H7 (cell line): Measurements from ENCODE around the gene S100G. TPM values are rescaled to one million over a fixed set of nuclear protein-coding genes. Genes with fewer than 3 reads are reported as not detected.

ENCODE experiments used
- total RNA-seq: library from RNA; depleted of rRNA; stranded (reverse); fragments of >200 nt; shearing (Covaris generic); gene quantifications from 2 replicates; pipeline ENCODE4 v1.2.3, GENCODE V29; 2014; rRNA removed

S100G gene
- total RNA-seq, 1 experiment from 2014 or later, result not detected

Other genes starting within 250 kb of the S100G start
- 53.8 and 67.8 TPM in 2 replicates for gene CTPS2, start 62.5 kb downstream of the S100G start, total RNA-seq
- gene SYAP1, start 69.5 kb downstream of the S100G start, total RNA-seq, result 21.7 and 28.5 TPM in 2 replicates
- 35.6 and 43.2 TPM in 2 replicates for gene TXLNG, start 136.3 kb downstream of the S100G start, total RNA-seq
- 158 and 198 TPM in 2 replicates for gene RBBP7, start 220.2 kb downstream of the S100G start, total RNA-seq